GM23338 (cell line): ENCODE measurements around the gene WWOX.

Source experiments
- CTCF ChIP-seq, 2 experiments: fragments of 200-600 bp in 1 of 2; sonication (generic) in 1 of 2; conservative IDR thresholded peaks; 2 replicates each; pipeline versions ENCODE4 v1.5.1 to v1.6.1; 2016 to 2017; ENCODE audit warnings: antibody characterized with exemption in 2 of 2, low read depth in 2 of 2, mild to moderate bottlenecking in 2 of 2, moderate library complexity in 1 of 2
- EZH2 ChIP-seq: fragments of 200-600 bp; sonication (generic); IDR thresholded peaks from one replicate; pipeline ENCODE4 v1.8.0; 2017; ENCODE audit warnings: antibody characterized with exemption, mild to moderate bottlenecking, low read depth; ENCODE audit not compliant: unreplicated experiment
- JUNB ChIP-seq: IDR thresholded peaks from one replicate; pipeline ENCODE4 v1.6.1; 2016; ENCODE audit warnings: antibody characterized with exemption; ENCODE audit not compliant: unreplicated experiment
- POLR2AphosphoS5 ChIP-seq: IDR thresholded peaks from 2 replicates; pipeline ENCODE4 v1.6.1; 2016; ENCODE audit warnings: antibody characterized with exemption, low read depth
- REST ChIP-seq: IDR thresholded peaks from one replicate; pipeline ENCODE4 v1.6.1; 2018; ENCODE audit warnings: antibody characterized with exemption; ENCODE audit not compliant: unreplicated experiment
- STAT1 ChIP-seq: IDR thresholded peaks from one replicate; pipeline ENCODE4 v1.6.1; 2016; ENCODE audit warnings: antibody characterized with exemption; ENCODE audit not compliant: unreplicated experiment

GRCh38 chr16:78269256-78269655, 169.8 kb downstream of the WWOX start:
- TF ChIP-seq REST (no peak), POLR2AphosphoS5 (no peak), CTCF (conservative IDR thresholded peaks at IDR 0.05; ENCODE audit: low read depth in 2 of 2) (no peak), EZH2 (no peak), JUNB (no peak), STAT1 (no peak)
